Hematopoietic multipotent progenitor cell treated with erythropoietin and hydrocortisone succinate and interleukin-3 and kit ligand, for 8 days (in vitro differentiated cells): ENCODE measurements around the gene CFAP54.

Experiments used
- DNase-seq: peaks from one replicate; pipeline ENCODE4 v3.0.0-alpha.2; 2015

Gene CFAP54

DNA sequence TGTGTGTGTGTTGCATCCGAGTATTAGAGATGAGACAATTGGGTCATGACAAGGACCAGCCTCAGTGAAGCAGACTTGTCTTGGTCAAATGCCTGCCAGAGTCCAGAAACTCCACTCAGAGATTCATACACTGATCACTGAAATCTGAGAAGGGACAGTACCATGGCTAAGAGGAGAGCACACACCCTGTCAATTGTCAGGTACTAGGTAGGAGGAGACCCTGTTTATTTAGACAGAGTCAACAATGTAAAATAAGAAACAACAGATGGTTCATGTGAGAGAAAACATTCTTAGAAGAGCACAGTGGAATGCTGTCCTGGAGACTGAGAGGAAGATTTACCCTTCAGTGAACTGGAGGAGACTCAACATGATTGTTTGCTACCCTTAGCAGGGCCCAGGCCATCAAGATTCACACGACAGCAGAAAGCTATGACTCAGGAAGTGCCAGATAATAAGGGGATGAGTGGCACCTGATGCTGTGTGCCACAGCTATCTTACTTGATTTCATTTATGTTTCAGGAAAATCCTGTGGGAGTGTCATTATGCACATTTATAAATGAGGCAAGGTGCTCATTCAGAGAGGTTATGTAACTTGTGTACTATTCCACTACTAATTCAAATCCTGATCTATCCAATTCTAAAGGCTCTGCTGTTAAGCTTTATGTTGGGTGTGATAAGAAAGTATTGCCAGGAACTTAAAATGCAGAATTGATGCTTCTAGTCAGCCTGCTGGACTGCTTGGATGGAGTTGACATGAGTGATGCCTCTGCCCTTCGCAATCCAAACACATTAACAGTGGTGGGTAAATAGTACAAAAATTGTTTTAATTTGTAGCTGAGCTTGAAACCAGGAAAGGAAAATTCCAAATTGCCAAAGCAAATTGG is 281.1 kb downstream of the CFAP54 start:
- no peak for DNase-seq

DNA sequence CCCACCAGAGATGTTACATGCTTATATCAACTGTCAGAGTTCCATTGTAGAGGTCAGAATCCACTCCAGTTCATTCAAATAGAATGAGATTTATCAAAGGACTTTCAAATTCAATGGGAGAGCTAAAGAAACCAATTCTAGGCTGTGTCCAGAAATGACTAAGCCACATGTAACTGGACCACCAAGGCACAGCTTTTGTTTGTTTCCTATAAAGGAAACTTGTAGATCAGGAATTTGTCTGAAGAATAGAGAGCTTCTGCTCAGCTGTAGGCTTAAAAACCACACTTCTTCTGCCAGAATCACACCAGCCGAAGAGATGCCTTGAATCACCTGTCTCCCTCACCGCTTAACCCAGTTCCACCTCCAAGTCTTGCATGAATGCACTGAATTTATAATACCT is 283.7 kb downstream of the CFAP54 start:
- no peak for DNase-seq

DNA sequence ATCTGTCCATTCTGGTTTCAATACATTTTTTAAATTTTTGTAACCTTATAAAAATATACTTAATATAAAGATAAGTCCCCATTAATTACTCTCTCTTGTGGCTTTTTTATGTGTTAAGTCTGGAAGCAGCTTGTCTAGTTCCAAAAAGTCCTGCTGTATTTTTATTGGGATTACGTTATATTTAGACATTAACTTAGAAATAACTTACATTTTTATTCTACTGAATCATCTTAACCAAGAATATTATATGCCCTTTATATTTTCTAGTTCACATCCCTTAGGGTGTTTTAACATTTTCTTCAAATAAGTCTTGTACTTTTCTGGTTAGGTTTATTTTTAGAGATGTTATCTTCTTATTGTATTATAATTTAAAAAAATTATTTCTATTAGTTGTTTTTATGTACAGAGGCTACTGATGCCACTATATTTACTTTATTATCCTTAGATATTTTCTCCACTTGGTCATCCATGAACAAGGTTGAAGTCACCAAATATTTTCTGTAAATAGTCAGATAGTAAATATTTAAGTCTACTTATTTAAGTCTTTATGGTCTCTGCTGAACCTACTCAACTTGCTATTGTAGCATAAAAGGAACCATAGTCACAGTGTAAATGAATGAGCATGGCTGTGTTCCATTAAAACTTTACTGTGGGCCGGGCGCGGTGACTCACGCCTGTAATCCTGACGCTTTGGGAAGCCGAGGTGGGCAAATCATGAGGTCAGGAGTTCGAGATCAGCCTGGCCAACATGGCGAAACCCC is 285.3 kb downstream of the CFAP54 start:
- no peak for DNase-seq

DNA sequence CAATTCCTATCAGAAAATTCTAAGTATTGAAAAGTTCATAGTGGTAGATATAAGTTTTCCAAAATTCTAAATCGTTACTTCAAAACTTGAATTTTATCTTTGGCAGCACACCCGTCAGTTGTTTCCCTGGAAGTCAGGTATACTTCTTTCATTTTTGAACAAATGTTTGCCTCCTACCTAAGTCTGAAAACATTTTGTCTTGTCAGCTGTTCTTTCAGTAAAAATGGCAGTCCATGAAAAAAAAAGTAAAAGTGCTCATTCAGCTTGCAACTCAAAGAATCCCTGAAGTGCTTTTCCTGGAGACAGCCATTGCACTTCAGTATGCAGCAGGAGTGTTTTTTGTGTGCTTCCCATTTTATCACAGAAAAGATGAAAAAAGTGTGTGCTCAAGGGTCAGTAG is 287.5 kb downstream of the CFAP54 start:
- DNase-seq = no peak

DNA sequence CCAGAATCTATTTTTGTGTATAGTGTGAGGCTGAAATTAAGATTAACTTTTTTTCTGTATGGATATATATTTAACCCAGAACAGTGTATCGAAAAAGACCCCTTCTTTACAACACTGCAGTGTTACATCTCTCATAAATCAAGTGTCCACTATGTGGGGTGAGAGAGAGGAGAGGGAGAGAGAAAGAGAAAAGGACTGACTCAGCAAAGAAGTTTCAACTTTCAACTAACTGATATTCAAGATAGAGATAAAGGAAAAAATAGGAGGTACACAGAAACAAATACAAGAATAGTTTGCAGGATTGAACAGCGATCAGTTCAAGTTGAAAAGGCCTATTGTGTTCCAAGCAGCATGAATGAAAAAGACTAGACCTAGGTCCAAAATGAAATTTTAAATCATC is 291.0 kb downstream of the CFAP54 start:
- no peak for DNase-seq

DNA sequence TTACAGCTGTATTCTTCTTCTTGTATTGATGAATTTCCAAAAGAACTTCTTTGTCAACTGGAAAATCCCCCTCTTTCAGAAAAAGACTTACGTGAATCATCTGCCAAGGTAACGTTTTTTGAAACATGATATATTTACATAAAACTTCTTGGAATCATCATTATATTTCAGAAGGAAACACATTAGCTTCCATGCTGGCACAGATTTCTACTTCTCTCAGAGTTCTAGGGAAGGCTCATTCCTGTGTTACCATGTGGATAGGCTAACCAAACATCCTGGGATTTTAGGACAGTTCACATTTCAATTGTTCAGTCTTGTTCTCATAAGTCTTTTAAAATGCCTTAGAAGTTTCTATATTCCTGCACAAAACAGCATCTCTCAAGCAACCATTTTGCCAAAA is 297.4 kb downstream of the CFAP54 start:
- DNase-seq = no peak

DNA sequence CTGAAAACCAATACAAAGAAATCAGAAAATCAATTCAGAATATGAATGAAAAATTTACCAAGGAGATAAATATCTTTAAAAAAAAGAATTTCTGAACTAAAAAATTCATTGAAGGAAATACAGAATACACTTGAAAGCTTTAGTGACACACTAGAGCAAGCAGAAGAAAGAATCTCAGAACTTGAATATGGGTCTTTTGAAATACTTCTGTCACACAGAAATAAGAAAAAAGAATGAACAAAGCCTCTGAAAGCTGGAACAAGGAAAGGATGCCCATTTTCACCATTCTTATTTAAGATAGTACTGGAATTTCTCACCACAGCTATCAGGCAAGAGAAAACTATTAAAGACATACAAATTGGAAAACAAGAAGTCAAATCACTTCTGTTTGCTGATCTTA is 314.6 kb downstream of the CFAP54 start:
- no peak for DNase-seq

DNA sequence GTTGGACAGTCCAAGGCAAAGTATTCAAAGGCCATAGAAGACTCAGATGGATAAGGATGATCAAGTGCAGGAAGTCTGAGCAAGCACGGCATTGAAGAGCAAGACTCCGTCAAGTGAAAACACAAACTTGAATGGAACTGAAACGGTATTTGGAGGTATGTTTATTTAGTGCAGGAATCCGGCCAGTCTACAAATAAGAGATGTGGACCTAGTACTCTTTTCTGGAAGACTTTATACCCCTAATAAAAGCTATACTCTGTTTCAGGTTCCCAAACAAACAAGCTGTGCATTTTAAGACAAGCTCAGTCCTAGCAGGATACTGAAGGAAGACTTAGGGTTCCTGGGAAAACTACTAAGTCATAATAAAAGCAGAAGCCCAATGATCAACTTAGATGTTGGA is 316.9 kb downstream of the CFAP54 start:
- no peak for DNase-seq

DNA sequence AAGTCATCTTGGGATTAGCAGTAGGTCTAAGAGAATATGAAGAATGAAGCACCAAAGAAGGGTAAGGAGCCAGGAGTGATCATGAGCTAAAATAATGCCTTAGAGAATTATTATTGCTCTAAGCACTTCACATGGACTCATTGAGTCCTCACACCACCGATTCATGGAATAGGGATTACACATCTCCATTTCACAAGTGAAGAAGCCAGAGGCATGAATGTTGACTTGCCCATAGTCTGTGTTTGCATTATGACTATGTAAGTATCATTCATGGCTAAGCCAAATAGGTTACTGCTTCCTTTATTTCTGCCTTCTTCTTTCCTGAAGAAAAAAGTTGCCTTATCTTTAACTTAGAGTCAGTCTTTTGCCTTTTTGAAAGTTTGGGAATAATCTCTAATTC is 318.4 kb downstream of the CFAP54 start:
- no peak for DNase-seq

DNA sequence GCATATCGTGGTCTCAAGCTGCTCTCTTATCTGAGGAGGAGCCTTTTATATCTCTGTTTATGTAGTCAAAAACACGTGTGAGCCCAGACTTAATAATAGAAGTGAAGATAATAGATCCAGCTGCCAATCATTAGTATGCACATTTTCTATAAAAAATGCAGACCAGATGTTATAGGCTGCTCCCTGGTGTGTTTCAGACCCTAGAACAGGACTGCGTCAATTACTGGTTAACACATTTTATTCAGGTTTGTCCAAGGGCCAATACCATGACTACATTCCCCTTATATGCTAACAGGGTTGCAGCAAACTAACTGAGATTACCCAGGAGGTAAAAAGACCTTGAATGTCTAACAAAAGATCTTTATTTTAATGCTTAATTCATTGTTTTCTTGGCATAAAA is 319.2 kb downstream of the CFAP54 start:
- DNase-seq = no peak

DNA sequence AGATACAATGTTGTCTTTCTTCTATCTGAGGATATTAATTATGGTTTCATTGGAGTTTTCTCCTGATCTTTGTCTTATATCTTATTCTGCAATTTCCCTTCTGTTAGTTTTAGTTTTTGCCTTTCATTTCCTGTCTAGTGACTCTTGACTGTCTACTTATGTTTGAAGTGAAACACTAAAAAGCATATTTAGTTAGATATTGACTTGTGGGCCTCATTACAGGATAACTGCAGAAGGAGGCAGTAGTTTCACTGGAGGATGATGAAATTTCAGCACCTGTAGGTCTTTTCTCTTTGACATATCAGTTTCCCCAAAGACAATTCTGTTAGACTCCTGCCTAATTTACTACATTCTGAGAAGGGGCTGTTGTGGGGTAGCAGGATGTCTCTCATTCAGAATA is 320.1 kb downstream of the CFAP54 start:
- no peak for DNase-seq

DNA sequence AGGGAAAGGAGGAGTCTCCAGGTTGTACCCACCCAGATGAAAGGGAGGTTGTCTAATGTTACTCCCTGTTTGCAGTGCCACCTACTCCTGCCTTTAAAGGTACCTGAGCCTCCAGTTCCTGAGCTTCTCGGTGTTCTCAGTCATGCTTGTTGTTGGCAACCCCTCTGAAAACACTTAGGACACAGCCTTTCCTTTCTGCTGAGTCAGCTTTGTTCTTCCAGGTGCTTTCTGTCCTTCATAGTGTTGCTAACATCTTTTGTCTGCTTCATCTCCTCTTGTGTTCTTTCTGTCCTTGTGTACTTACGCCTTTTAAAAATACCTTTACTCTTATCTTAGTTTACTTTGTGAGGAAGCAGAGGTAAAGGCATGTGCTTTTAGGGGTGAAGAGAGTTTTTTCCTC is 320.7 kb downstream of the CFAP54 start:
- no peak for DNase-seq

DNA sequence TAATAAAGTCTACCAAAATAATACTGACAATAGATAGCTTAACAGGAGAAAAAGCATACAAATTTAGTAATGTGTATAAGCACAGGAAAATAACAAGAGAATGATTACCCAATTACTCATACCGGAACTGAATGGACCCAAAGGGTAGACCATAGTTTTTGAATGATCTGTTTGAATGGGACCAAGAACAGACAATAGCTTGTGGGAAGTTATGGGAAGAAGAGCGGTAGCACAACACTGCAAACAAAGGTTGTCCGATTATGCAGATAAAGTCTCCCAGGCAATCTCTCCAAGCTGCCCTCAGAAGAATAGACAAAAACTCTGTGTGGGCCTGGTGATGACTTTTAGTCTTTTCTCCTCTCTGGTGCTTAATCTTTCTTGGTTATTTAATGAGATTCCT is 321.1 kb downstream of the CFAP54 start:
- DNase-seq = no peak

DNA sequence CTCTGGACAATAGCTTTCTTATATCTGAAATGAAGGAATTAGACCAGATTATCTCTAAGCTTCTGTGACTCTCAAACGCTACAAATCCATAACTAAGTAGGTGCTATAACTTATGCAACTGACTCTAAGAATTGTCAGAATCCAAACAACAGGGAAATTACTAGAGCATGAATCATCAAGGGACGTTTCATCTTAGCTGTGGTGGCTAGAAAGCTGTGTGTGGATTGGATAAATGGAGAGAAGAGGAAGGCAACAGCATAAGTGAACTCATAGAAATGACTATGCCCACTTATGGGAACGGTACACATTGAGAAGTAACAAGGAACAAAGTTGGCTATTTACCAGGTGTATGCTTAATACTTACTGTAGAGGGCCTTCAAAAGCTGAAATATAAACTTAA is 321.7 kb downstream of the CFAP54 start:
- no peak for DNase-seq

DNA sequence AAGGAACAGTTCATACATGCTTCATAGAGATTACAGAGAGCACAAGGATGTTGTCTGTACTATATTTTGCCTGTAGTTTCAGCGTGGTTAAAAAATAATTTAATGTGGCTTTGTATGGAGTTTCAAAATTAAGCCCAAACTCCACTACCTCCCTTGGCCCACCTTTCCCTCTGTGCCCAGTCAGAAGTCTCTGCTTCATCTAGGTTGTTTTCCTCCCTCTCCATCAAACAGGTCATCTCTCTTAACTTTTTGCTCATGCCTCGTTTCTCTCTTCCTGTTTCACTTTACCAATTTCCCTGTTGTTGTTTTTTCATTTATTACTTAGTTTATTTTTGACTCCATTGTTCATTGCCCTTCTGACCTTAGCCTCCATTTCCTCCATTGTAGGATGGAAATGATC is 322.8 kb downstream of the CFAP54 start:
- DNase-seq = no peak

DNA sequence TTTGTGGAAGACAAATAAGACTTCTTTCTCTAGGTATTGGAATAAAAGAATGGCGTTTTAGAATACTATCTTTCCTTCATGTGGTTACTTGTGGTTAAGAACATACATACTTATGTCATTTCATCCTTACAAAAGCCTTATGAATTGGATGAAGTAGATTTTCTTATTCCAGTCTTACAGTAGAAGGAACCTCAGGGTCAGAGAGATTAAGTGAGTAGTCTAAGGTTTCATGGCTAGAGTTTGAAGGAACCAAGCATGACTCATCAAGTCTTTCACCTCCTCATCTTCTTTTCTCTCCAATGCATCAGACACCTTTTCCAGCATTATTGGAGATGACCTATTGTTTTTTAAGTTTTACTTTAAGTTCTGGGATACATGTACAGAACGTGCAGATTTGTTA is 324.8 kb downstream of the CFAP54 start:
- DNase-seq = no peak

DNA sequence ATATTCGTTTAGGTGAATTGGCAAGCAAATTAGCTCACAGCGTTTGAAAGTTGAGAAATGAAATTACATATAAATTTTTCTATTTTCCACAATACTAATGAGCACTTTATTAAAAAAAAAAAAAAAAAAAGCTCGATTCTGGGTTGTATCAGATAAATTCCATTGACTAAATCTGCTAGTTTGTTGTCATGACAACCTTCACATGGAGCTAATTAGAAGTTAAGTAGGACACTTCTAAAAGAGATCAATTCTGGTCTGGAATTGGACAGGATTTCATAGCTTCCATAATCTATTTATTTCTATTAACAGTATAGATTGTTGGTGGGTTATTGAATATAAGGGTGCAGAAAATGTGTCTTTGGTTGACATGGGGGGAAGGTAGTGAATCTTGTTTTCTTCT is 332.2 kb downstream of the CFAP54 start:
- no peak for DNase-seq

DNA sequence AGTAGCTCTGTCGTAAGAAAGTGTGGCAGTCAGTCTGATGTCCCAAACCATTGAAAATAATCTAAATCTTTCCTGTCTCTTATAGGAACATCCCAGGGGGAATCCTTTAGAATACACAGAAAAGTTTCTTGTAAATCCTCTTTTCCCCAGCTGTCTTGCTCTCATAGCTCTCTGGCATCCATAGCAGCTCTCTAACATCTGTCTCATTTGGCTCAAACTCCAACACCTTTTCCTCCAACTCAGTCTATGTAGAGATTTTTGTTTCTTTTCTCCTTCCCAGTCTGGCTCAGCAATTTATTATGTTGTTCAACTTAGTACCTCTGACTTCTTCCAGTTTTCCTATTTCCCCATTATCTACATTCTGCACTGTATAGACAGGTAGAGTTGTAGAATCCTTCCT is 333.3 kb downstream of the CFAP54 start:
- DNase-seq = no peak

DNA sequence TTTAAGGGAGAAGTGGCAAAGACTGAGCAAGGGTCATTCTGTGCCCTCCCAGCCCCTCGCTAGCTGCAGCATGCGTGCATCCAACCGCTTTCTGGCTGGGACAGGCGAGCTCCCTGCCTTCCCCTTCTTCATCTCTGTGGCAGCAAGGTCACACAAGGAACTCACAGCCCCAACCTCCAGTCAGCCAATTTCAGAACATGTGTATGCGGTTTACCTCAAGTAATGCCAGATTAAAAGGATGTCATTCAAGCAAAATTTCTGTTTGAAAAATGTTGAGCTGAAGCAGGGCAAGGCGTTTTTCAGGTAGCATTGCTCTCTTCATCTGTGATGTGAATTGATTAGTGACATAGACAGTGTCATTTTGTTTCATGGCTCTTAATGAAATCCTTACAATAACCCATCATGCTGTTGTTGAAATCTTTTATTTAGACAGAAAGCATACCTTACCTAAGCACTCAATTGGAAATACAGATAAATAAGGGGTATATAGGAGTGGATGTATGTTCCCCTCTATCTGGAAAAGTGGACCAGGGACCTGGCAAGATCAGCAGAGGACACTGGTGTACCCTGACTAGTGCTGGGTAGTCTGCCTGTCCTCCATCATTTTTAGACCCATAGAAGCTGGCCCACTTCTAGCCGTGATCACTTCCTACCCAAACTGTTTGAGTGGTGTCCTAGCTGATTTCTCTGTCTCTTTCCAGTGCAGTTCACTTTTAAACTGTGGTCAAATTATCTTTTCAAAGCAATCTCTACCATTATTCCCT is 334.9 kb downstream of the CFAP54 start:
- DNase-seq = no peak

DNA sequence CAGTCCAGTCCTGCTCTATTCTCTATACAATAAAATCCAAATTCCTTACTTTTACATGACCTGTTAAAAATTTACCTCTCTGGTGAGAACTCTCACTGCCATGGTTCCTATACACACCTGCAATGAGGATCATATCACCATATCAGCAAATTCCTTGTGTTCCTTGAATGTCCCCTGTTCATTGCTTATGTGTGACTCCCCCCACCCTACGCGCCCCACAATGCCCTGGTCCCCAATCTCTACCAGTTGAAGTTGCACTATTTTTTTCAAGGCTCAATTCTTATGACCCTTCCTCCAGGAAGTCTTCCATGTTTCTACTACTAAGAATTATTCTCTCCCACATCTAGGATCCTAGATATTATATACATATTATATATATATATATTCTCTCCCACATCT is 335.5 kb downstream of the CFAP54 start:
- no peak for DNase-seq

DNA sequence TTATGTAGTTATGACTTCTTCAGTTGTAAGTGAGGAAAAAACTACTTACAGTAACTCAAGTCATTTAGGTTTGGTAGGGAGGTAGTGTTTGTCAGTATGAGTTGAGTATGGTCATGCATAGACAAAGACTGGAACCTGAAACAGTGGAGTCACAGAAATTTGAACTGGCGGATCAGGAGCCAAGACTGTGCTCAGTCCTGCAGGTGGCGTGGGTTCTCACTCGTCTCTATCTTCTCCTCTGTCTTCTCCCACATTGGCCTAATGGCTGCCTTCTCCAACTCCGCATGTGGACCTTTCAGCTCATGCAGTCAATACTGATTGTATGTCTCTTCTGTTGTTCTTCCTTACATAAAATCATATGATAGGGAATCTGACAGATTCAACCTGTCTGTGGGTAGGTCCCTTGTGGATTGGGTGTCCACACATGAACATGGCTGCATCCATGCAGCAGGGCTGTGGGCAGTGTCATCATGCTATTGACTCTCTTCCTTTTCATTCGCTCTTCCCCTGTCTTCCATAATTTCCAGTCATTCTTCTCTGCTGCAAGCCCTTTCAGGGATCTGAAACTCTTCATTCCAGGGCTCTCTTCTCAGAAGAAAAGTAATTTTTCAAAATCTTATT is 338.9 kb downstream of the CFAP54 start:
- peak; percentile 10 for DNase-seq

DNA sequence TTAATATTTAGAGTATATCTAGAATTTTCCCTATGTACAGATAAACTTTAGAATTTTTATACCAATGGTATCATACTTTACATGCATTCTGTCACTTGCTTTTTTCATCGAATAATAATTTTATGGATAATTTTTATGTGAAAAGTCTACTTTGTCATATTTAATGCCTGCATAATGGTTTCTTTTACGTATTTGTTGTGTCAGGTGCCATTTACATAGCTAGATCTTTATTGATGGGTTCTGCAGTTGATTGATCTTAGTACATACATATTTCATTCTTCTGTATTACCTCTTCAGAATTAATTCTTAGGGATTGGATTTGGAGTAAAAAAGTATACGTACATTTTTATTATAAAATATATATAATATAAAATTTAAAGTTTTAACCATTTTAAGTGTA is 340.0 kb downstream of the CFAP54 start:
- no peak for DNase-seq

DNA sequence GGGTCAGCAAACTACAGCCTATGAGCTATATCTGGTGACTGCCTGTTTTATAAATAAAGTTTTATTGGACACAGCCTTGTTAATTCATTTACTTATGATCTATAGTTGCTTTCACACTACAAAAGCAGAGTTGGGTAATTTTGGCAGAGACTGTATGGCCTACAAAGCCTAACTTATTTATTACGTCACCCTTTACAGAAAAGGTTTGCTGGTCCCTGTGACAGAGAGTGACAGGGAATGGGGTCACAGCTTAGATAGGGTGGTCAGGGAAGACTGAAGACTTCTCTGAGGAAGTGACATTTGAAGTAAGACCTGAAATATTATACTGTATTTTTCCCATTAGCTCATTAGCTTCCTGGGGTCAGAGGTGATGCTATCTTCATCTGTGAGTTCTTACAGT is 342.0 kb downstream of the CFAP54 start:
- DNase-seq = no peak
